Esophagus squamous epithelium (tissue), 4 donors: ENCODE data around the gene DNAH10.

ENCODE experiments used
- POLR2A ChIP-seq, 4 donors: fragments of 450-650 bp; IDR thresholded peaks; one replicate each; pipeline ENCODE4 v1.6.1; 2017; ENCODE audit warnings: antibody characterized with exemption in 4 of 4, mild to moderate bottlenecking in 4 of 4, moderate library complexity in 3 of 4
- TF ChIP-seq, protein P1 (sequence below), 6 experiments: fragments of 450-650 bp in 4 of 6; fragments of 200-600 bp in 2 of 6; sonication (generic) in 2 of 6; IDR thresholded peaks; one replicate each; pipeline ENCODE4 v1.5.1; 2016 to 2019; ENCODE audit warnings: antibody characterized with exemption in 6 of 6, mild to moderate bottlenecking in 4 of 6, moderate library complexity in 4 of 6

- TF ChIP-seq, protein P1, sequence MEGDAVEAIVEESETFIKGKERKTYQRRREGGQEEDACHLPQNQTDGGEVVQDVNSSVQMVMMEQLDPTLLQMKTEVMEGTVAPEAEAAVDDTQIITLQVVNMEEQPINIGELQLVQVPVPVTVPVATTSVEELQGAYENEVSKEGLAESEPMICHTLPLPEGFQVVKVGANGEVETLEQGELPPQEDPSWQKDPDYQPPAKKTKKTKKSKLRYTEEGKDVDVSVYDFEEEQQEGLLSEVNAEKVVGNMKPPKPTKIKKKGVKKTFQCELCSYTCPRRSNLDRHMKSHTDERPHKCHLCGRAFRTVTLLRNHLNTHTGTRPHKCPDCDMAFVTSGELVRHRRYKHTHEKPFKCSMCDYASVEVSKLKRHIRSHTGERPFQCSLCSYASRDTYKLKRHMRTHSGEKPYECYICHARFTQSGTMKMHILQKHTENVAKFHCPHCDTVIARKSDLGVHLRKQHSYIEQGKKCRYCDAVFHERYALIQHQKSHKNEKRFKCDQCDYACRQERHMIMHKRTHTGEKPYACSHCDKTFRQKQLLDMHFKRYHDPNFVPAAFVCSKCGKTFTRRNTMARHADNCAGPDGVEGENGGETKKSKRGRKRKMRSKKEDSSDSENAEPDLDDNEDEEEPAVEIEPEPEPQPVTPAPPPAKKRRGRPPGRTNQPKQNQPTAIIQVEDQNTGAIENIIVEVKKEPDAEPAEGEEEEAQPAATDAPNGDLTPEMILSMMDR (IDR thresholded peaks at IDR 0.05): no peak
- TF ChIP-seq POLR2A (IDR thresholded peaks at IDR 0.05): no peak
Observed at GRCh38 chr12:123919980-123920360, 157.9 kb downstream of the DNAH10 start.
